Mammary epithelial cell (primary cell): ENCODE data around the gene TMEM131.

Experiments
- CTCF ChIP-seq, 2 donors: IDR thresholded peaks in 1 of 2; conservative IDR thresholded peaks in 1 of 2; 2 replicates each; pipeline ENCODE4 v1.5.1; 2011 to 2012; ENCODE audit warnings: inconsistent platforms in 2 of 2, low read length in 2 of 2, mild to moderate bottlenecking in 2 of 2, control low read depth in 1 of 2, low read depth in 1 of 2; ENCODE audit not compliant: insufficient read depth in 1 of 2; ENCODE audit errors: extremely low read depth in 1 of 2
- EZH2 ChIP-seq: IDR thresholded peaks from 2 replicates; pipeline ENCODE4 v1.6.1; 2012; ENCODE audit warnings: low read length, inconsistent platforms, borderline replicate concordance

GRCh38 chr2:97720746-97721145 is 275.0 kb downstream of the TMEM131 start:
- TF ChIP-seq CTCF (conservative IDR thresholded peaks at IDR 0.05 in 1 of 2, IDR thresholded peaks at IDR 0.05 in 1 of 2; ENCODE audit: extremely low read depth in 1 of 2, insufficient read depth in 1 of 2, low read depth in 1 of 2, low read length in 2 of 2), result no peak
- TF ChIP-seq EZH2, result no peak
